Sigmoid colon (tissue), 4 donors: ENCODE measurements around the gene NCAPG2.

Source experiments
- CTCF ChIP-seq, 4 experiments: fragments of 450-650 bp in 3 of 4; fragments of 200-600 bp in 1 of 4; IDR thresholded peaks; one replicate each; pipeline ENCODE4 v1.5.1; 2016 to 2019; ENCODE audit warnings: antibody characterized with exemption in 4 of 4, mild to moderate bottlenecking in 3 of 4, moderate library complexity in 2 of 4
- POLR2A ChIP-seq, 2 donors: fragments of 450-650 bp; IDR thresholded peaks; one replicate each; pipeline ENCODE4 v1.6.1; 2016; ENCODE audit warnings: antibody characterized with exemption in 2 of 2, mild to moderate bottlenecking in 2 of 2, moderate library complexity in 2 of 2
- POLR2AphosphoS5 ChIP-seq, 4 donors: sonication (generic); formaldehyde crosslinking; IDR thresholded peaks; one replicate each; pipeline ENCODE4 v1.6.1; 2017; ENCODE audit warnings: antibody characterized with exemption in 4 of 4

DNA sequence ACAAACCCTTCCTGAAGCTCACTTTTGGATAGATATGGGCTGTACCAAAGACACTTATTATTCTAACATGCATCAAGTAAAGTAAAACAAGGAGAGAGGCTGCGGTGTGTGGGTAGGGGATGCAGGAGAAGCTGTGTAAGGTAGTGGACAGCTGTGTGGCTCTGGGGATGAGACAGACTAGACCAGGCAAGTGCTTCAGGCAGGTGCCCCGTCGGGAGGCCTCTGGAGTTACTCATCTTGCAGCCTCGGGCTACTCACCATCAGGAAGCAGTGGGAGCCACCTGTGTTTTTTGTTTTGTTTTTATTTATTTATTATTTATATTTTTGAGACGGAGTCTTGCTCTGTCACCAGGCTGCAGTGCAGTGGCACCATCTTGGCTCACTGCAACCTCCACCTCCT is 49.3 kb upstream of the NCAPG2 start:
- no peak for TF ChIP-seq CTCF (IDR thresholded peaks at IDR 0.05)
- TF ChIP-seq POLR2AphosphoS5 (IDR thresholded peaks at IDR 0.05) = no peak
- TF ChIP-seq POLR2A (IDR thresholded peaks at IDR 0.05) = no peak
